Ammon's horn (tissue), 1 donor: ENCODE data around the gene CDON.
"Not testable (repeated sequence)": the region's sequence is repeated elsewhere in the genome, so short reads cannot be mapped to it uniquely, and the experiment has no call there.

Experiments
- DNase-seq: peaks from one replicate; pipeline ENCODE4 v3.0.0-alpha.2; 2016; ENCODE audit warnings: low spot score

CDON gene

GRCh38 chr11:125924384-125925007 is 138.2 kb downstream of the CDON start:
- DNase-seq: no peak

GRCh38 chr11:125923633-125924032 is 139.0 kb downstream of the CDON start:
- DNase-seq: no peak

GRCh38 chr11:125923012-125923579 is 139.6 kb downstream of the CDON start:
- peak; percentile 86 for DNase-seq

GRCh38 chr11:125922156-125922555 is 140.5 kb downstream of the CDON start:
- DNase-seq: no peak

GRCh38 chr11:125921042-125921441 is 141.6 kb downstream of the CDON start:
- DNase-seq: no peak

GRCh38 chr11:125918140-125918840 is 144.4 kb downstream of the CDON start:
- DNase-seq: no peak

GRCh38 chr11:125916683-125917347 is 145.9 kb downstream of the CDON start:
- no peak for DNase-seq

- DNase-seq: not testable (repeated sequence)
These were observed 148.1 kb downstream of the CDON start for GRCh38 chr11:125914601-125915000.

- peak; percentile 74 for DNase-seq
These were observed 152.3 kb downstream of the CDON start for GRCh38 chr11:125910226-125910849.
